Mucosa of descending colon (tissue), 3 donors: Measurements from ENCODE around the gene UBE2F. TPM values are rescaled to one million over a fixed set of nuclear protein-coding genes. Genes with fewer than 3 reads are reported as not detected.

Experiments used
- ATAC-seq: fragments of 200-7000 bp; cut with Tn5 transposase; one replicate; pipeline ENCODE4 v1.9.1; 2020; ENCODE audit warnings: mild to moderate bottlenecking, moderate library complexity
- DNase-seq, 3 donors: peaks; one replicate each; pipeline ENCODE4 v3.0.0-alpha.2; 2020
- H3K36me3 ChIP-seq: fragments of 200-600 bp; one replicate; pipeline ENCODE4 v1.8.0; 2021; ENCODE audit warnings: low read depth, mild to moderate bottlenecking
- H3K4me1 ChIP-seq: fragments of 200-600 bp; one replicate; pipeline ENCODE4 v1.8.0; 2021; ENCODE audit warnings: low read depth, mild to moderate bottlenecking
- H3K4me3 ChIP-seq: fragments of 200-600 bp; one replicate; pipeline ENCODE4 v1.8.0; 2021; ENCODE audit warnings: mild to moderate bottlenecking
- H3K9me3 ChIP-seq: fragments of 200-600 bp; one replicate; pipeline ENCODE4 v1.8.0; 2021; ENCODE audit warnings: mild to moderate bottlenecking
- intact Hi-C, 2 donors: fragments of 100-400 bp; cut with DNase I in 1 of 2; cut with micrococcal nuclease in 1 of 2; formaldehyde crosslinking; loops; one replicate each; pipeline versions ENCODE4 v1.11.0 to v1.11.1; 2022; cut with DNase I, micrococcal nuclease
- total RNA-seq, 3 donors: library from RNA; stranded (reverse); fragmentation: NEBNext Ultra II Directional in 2 of 3; extraction: Animal tissue kit (Norgen Biotek cat#: 25700) in 2 of 3; gene quantifications; one replicate each; pipeline versions ENCODE4 v1.2.1 to v1.2.4, GENCODE V29; 2021 to 2023
- TF ChIP-seq, protein P1 (sequence below): fragments of 200-600 bp; IDR thresholded peaks from one replicate; pipeline ENCODE4 v1.8.0; 2022; ENCODE audit warnings: antibody characterized with exemption, mild to moderate bottlenecking
- donor health status: DM: no; HTN: no; CAD: no; lungs with moderate emphysema.
- donor health status: DM: no; HTN: no; CAD: no.
- donor health status: DM: no; HTN: yes; CAD: no.

UBE2F gene
- total RNA-seq, 3 donors from 2014 or later: 36.0 to 47.7 (median 40.4) TPM

DNA sequence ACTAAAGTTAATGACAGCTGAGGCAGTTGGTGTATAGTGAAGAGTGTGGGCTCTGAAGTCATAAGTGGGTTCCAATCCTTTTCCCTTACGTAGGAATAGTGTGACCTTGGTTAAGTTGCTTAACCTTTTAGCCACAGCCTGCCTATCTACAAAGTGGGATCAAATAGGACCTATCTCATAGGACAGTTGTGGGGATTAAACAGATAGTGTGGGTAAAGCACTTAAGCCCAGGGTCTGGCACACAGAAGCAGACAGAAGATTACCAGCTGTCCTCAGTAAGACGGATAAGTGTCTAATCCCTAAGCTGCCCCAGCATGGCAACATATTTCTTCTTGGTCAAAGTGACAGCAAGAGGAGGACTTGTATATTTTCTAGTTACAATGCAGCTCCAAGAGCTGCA, 28.2 kb downstream of the UBE2F start:
- intact Hi-C loops: no loop called here
- H3K36me3 ChIP-seq: no peaks in the 10 kb centered on the region
- no peak overlapping the region for H3K4me3 ChIP-seq
- no peak for ATAC-seq
- TF ChIP-seq, protein P1, sequence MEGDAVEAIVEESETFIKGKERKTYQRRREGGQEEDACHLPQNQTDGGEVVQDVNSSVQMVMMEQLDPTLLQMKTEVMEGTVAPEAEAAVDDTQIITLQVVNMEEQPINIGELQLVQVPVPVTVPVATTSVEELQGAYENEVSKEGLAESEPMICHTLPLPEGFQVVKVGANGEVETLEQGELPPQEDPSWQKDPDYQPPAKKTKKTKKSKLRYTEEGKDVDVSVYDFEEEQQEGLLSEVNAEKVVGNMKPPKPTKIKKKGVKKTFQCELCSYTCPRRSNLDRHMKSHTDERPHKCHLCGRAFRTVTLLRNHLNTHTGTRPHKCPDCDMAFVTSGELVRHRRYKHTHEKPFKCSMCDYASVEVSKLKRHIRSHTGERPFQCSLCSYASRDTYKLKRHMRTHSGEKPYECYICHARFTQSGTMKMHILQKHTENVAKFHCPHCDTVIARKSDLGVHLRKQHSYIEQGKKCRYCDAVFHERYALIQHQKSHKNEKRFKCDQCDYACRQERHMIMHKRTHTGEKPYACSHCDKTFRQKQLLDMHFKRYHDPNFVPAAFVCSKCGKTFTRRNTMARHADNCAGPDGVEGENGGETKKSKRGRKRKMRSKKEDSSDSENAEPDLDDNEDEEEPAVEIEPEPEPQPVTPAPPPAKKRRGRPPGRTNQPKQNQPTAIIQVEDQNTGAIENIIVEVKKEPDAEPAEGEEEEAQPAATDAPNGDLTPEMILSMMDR: no peak
- no peak for DNase-seq
- no peaks in the 10 kb centered on the region for H3K4me1 ChIP-seq
- H3K9me3 ChIP-seq: no peaks in the 10 kb centered on the region

DNA sequence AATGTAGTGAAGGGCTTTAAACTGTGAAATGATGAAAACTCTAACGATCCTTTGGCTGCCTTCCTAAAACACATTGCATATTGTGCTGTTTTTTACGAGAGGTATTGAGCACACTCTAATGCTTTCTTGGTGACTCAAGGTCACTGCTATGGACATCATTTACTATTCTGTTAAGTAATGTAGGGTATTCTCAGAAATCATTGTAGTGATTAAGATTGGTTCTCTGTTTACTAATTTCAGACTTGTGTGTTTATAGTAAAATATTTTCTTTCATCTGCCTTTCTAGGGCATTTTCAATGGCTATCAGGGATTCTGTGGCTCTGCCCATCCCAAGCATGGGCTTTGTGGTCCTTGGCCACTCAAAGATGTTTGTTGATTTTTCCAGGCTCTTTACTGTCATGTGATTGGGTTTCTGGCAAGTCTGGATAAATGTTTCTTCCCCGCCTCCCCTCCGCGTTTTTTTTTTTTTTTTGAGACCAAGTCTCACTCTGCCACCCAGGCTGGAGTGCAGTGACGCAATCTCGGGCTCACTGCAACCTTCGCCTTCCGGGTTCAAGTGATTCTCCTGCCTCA, 29.3 kb downstream of the UBE2F start:
- H3K9me3 ChIP-seq: no peaks in the 10 kb centered on the region
- TF ChIP-seq, protein P1: no peak
- no peak for DNase-seq
- no peak overlapping the region for H3K4me3 ChIP-seq
- no peaks in the 10 kb centered on the region for H3K4me1 ChIP-seq
- intact Hi-C loops: no loop called here
- no peak for ATAC-seq
- no peaks in the 10 kb centered on the region for H3K36me3 ChIP-seq

- no peak for DNase-seq
- TF ChIP-seq, protein P1: no peak
- Histone ChIP-seq H3K4me1 (no peaks in the 10 kb centered on the region), H3K9me3 (no peaks in the 10 kb centered on the region), H3K4me3 (no peak overlapping the region), H3K36me3 (no peaks in the 10 kb centered on the region)
- intact Hi-C loops: no loop called here
- no peak for ATAC-seq
Observed at GRCh38 chr2:237997521-237997920, 30.7 kb downstream of the UBE2F start.

DNA sequence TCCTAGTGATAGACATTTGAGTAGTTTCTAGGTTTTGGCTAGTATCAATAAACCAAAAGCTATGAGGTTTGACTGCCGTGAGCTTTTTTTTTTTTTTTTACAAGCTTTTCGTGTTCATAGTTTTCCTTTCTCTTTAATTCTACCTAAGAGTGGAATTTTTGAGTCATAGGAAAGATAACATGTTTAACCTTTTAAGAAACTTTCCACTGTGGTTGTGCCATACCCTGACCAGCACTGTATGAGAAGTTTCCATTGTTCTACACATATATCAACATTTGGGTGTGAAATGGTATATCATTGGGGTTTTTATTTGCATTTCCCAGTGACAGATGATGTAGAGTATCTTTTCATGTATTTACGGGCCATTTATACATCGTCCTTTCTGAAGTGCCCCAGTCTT, 31.7 kb downstream of the UBE2F start:
- DNase-seq: no peak
- Histone ChIP-seq H3K36me3 (no peaks in the 10 kb centered on the region), H3K9me3 (no peaks in the 10 kb centered on the region), H3K4me3 (no peak overlapping the region), H3K4me1 (no peaks in the 10 kb centered on the region)
- TF ChIP-seq, protein P1: no peak
- peak; percentile 24 for ATAC-seq
- intact Hi-C loops: no loop called here

DNA sequence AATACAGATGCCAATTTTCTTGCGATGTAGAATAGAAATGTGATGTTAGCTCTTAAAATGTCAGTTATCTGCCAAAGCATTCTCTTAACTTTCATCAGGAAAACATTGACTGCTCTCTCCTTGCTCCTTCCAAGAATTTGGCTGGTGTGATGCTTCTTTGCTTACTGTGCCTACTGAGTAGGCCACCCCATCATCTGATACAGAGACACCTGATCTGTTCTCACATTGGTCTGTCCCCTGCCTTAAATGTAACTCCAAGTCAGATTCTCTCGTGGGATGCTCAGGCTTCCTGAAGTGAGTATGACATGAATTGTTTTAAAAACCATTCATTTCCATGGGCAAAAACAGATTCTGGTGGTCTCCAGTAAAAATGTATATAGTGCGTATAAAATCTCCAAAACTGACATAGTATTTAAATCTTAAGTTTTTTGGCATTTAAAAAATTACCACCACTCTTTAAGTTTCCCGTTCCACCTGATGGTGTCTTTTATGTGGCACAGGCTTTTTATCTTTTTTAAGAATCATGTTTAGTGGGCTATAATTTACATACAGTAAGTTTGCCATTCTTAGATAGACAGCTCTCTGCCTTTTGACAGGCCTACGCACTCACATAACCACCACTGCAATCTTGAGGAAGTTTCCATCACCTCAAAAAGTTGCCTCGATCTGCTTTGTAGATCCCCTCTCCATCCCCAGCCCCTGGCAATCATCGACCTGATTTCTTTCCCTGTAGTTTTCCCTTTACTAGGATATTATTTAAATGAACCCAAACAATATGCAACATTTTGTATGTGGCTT, 36.6 kb downstream of the UBE2F start:
- Histone ChIP-seq H3K36me3 (no peaks in the 10 kb centered on the region), H3K9me3 (no peaks in the 10 kb centered on the region), H3K4me3 (no peak overlapping the region), H3K4me1 (no peaks in the 10 kb centered on the region)
- TF ChIP-seq, protein P1: no peak
- intact Hi-C loops: no loop called here
- no peak for ATAC-seq
- DNase-seq: no peak
